Fibroblast of skin of back (primary cell): ENCODE results near the gene SUPT3H.
"Not testable (repeated sequence)": the region's sequence is repeated elsewhere in the genome, so short reads cannot be mapped to it uniquely, and the experiment has no call there.

ENCODE experiments used
- DNase-seq: peaks from one replicate; pipeline ENCODE4 v3.0.0-alpha.2; 2013

Gene SUPT3H

DNA sequence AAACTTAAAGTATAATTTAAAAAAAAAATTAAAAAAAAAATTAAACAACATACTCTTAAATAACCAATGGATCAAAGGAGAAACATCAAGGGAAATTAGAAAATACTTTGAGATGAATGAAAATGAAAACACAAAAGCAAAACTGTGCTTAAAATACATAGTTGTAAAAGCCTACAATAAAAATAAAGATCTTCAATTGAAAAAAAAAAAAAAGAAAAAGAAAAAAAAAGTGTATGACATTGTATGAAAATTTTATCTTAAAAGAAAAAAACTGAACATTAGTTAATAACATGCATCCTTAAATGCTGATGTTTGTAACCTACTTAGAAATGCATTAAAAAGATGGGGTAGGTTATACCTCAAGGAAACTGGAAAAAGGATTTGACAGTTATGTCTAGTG, 501.1 kb downstream of the SUPT3H start:
- not testable (repeated sequence) for DNase-seq

GRCh38 chr6:44869321-44869897, 508.3 kb downstream of the SUPT3H start:
- DNase-seq = no peak

DNA sequence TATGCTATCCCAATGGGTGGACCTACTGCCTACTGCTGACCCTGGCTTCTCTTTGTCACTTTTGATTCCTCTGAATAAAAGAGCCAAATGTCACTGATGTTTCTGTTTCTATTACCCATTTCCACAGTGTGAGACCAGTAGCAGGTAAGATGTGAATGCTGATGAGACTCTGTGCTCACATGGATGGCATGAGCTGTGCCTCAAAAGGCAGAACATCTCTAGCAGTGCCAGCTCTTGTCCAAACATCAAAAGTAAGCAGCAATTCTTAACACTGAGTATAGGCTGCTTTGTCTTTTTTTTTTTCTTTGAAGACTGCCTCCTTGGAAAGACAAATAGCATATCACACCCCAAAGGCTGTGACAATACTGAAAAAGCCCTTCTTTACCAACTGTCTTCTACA, 508.8 kb downstream of the SUPT3H start:
- no peak for DNase-seq

- no peak for DNase-seq
These were observed 509.4 kb downstream of the SUPT3H start for GRCh38 chr6:44868335-44868668.

GRCh38 chr6:44867571-44868334, 510.0 kb downstream of the SUPT3H start:
- DNase-seq = no peak

DNA sequence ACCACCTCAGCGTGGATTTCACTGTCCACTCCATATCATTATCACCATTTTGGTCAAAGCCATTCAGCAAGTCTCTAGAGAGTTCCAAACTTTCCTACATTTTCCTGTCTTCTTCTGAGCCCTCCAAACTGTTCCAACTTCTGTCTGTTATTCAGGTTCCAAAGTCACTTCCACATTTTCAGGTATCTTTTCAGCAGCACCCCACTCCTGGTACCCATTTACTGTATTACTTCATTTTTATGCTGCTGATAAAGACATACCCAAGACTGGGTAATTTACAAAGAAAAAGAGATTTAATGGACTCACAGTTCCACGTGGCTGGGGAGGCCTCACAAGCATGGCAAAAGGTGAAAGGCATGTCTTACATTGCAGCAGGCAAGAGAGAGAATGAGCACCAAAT, 512.5 kb downstream of the SUPT3H start:
- not testable (repeated sequence) for DNase-seq

DNA sequence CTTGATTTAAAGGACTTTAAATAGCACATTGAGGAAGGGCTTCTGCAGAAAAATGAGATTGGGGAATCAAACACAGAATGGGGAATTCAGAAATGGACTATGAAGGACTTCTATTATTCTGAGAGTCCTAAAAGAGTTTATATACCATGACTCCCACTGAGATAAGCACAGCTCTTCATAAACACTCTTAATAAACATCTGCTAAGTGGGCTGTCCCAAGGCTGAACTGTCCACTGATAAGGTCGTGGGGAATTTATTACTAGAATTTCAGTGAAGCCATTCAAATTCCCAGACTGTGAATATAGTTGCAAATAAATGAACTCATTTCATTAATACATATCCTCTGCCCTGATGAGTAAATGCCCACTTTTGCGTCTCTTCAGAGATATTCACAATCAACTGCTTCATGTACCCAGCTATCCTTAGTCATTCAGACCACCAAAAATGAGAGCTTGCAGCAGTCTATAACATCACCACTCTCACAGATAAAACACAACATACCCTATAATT, 517.8 kb downstream of the SUPT3H start:
- no peak for DNase-seq

- no peak for DNase-seq
These were observed 518.7 kb downstream of the SUPT3H start for GRCh38 chr6:44858998-44859397.

- no peak for DNase-seq
These were observed 521.3 kb downstream of the SUPT3H start for GRCh38 chr6:44856479-44856878.

DNA sequence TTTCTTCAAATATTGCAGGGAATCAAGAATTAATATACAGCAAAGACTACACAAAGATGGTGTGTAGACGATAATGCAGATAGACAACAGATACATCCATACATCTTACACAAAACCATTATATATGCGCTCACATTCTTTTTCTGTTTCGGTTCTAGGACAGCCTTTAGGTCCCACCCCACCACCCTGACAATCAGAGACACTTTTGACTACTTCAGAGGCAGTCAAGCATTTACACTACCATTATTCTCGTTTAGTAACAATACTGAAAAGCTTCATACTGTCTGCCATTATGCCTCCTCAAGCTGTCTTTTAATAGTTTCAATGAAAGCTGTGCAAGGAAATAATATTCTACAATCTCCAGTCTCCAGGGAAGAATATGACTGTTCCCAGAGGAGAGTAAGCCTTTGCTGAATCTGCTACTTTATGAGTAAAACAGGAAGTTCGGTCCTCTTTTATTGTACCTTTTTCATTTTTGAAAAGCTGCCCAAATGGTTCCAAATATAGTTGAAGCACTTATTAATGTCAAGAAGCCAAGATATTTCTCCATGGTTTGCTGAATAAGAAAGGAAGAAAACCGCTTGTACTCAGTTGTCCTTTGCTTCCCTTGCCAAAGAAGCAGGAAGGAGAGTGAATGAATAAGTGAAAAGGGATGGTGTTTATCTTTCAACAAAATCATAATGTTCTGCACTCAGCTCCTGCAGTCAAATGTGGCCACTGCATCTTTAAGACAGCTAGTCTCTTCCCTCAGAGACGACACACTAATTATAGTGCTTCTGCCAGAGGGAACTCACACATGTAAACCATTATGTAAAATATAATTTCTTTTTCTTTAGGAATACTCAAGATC, 521.9 kb downstream of the SUPT3H start:
- DNase-seq = peak; percentile 47

GRCh38 chr6:44854712-44855443, 522.9 kb downstream of the SUPT3H start:
- DNase-seq = no peak

DNA sequence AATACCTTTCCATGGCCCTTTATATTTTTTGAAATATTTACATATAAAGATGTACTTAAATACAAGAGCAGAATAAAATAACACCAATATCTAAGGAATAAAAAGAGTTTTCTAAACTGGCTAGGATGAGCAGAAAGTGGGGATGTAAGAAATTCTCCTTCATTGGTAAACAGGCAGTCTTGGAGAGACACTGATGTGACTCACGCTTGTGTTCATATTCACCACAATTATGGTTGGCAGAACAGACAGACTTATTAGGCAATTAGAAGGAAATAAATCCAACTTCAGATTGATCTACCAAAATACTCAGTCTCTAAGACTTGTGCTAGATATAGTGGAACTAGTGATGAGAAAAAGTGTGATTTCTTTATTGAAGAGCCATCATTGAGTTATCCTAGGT, 526.6 kb downstream of the SUPT3H start:
- DNase-seq = no peak

DNA sequence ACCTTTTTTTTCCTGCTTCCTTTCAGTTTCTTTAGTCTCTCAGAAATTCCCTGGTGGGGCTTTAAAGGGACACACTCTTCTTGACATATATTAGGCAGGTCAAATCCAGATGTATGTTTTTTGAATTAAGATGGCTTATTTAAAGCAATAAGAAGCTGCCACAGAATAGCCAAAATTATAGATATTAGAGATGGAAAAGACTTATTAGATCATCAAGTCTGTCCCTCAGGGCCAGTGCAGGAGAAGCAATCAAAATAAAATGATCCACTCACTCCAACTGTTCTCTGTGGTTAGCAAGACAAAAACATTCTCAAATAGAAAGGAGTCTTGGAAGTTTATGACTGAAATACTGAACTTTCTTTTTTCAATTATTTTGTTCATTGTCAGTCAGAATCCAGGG, 527.4 kb downstream of the SUPT3H start:
- DNase-seq = no peak

DNA sequence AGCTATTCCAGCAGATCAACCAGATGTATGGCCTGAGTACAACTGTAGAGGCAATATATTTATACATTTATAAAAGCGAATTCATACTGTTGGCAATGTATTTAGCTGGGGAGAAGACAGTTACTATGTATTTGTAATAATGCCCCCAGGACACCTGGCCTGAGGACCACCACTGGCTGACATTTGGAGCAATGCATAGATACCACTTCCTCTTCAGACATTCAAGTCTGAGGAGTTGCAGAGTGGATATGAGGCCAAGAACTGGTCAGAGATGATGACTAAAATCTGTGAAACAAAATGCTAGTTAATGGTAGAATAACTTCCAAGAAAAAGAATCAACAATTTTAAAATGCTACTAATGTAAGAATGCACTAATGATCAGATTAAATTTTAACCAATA, 527.9 kb downstream of the SUPT3H start:
- DNase-seq = no peak

GRCh38 chr6:44843734-44844133, 534.0 kb downstream of the SUPT3H start:
- no peak for DNase-seq

DNA sequence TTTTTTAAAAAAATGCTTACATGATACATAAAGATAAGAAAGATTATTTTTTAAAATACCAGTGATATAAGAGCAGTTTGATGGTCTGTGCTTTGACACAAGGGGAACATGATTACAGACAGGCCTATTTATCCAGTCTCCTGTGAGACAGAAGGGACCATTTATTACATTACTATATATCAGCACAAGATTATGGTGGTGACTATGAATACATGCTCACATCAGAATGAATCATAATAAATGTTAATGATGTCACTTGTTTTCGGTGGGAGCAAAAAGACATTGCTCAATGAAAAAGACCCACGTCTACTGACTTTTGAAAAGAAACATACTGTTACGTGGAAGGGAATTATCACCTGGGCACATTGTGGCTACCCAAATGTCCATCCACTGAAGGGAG, 535.1 kb downstream of the SUPT3H start:
- DNase-seq = no peak

DNA sequence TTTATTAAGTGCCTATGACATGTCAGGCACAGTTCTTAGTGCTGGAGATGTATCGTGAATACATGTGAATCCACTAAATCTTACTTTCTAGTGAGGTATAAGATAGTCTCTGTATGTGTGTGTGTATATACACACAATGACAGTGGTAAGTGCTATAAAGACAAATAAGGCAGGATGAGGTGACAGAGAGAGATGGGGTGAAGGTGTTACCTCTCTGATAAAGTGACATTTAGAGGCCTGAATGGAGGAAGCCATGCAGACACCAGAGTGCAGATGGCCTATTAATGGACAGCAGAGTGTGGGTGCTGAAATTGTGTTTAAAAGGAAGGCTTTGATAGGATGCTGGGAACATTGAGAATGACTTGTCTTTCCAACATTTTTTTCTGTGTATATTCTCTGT, 535.9 kb downstream of the SUPT3H start:
- no peak for DNase-seq

GRCh38 chr6:44837741-44838140, 540.0 kb downstream of the SUPT3H start:
- DNase-seq = no peak

DNA sequence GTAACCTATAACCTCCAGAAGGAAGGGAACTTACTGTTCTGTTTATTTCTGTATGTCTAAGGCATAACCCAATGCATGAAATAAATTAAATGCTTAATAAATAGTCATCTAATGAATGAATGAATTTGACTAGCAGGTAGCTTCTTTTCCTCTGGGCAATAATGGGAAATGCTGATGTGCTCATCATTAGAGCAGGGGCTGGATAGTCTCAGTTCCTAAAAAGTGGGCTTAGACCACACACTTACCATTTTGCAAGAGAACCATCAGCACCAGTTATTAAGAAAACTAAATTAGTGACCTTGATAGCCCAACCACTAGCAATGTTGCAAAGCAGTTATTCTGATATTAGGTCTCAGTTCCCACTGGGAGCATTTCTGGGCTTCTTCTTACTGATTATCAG, 540.5 kb downstream of the SUPT3H start:
- no peak for DNase-seq

GRCh38 chr6:44833248-44833647, 544.5 kb downstream of the SUPT3H start:
- DNase-seq = no peak

GRCh38 chr6:44831002-44831610, 546.6 kb downstream of the SUPT3H start:
- peak; percentile 70 for DNase-seq

GRCh38 chr6:44829836-44830235, 547.9 kb downstream of the SUPT3H start:
- peak; percentile 14 for DNase-seq
